ENCODE measurements around the gene DHRS7. TPM values are rescaled to one million over a fixed set of nuclear protein-coding genes. Genes with fewer than 3 reads are reported as not detected.

DHRS7 gene
- 10 to 100 TPM; 30.1 to 41.7 (median 35.2) TPM for total RNA-seq

- peaks cover 49% of the 10 kb centered on the region for H3K4me1 Mint-ChIP-seq (ENCODE audit: low read depth)
- H3K36me3 Mint-ChIP-seq (ENCODE audit: insufficient read depth) = no peaks in the 10 kb centered on the region
- H3K27me3 Mint-ChIP-seq (ENCODE audit: low read depth) = no peaks in the 10 kb centered on the region
- peak; percentile 88 to 90 for ATAC-seq
- no peaks in the 10 kb centered on the region for H3K9me3 Mint-ChIP-seq
- H3K4me3 Mint-ChIP-seq = peak within 1 kb of the TSS; percentile 99
- DNase-seq = peak; percentile 43
Measured at GRCh38 chr14:60164712-60165546, at the start of gene DHRS7. DHRS7 (minus strand) TSS chr14:60165398; CDS start chr14:60165309, 89 bp downstream.

- H3K9me3 Mint-ChIP-seq = no peaks in the 10 kb centered on the region
- peaks cover 3% of the 10 kb centered on the region for H3K27me3 Mint-ChIP-seq (ENCODE audit: low read depth)
- DNase-seq (no peak), ATAC-seq (no peak)
- H3K4me1 Mint-ChIP-seq (ENCODE audit: low read depth) = no peaks in the 10 kb centered on the region
- no peaks in the 10 kb centered on the region for H3K36me3 Mint-ChIP-seq (ENCODE audit: insufficient read depth)
- no peak overlapping the region for H3K4me3 Mint-ChIP-seq
Measured at GRCh38 chr14:60214415-60215126, 49.4 kb upstream of the DHRS7 start.

- Mint-ChIP-seq H3K27me3 (ENCODE audit: low read depth) (peaks cover 5% of the 10 kb centered on the region), H3K36me3 (ENCODE audit: insufficient read depth) (no peaks in the 10 kb centered on the region)
- no peak for ATAC-seq
Measured at GRCh38 chr14:60214003-60214402, 48.8 kb upstream of the DHRS7 start.

GRCh38 chr14:60212503-60213371 lies 47.5 kb upstream of the DHRS7 start:
- peaks cover 5% of the 10 kb centered on the region for H3K27me3 Mint-ChIP-seq (ENCODE audit: low read depth)
- H3K9me3 Mint-ChIP-seq = no peaks in the 10 kb centered on the region
- H3K4me3 Mint-ChIP-seq = no peak overlapping the region
- H3K36me3 Mint-ChIP-seq (ENCODE audit: insufficient read depth) = no peaks in the 10 kb centered on the region
- no peak for DNase-seq
- ATAC-seq = no peak
- no peaks in the 10 kb centered on the region for H3K4me1 Mint-ChIP-seq (ENCODE audit: low read depth)

More at GRCh38 chr14:60214003-60214402, 48.8 kb upstream of the DHRS7 start:
- no peak overlapping the region for H3K4me3 Mint-ChIP-seq
- no peaks in the 10 kb centered on the region for H3K4me1 Mint-ChIP-seq (ENCODE audit: low read depth)
- no peaks in the 10 kb centered on the region for H3K9me3 Mint-ChIP-seq
- DNase-seq = no peak

GRCh38 chr14:60211153-60211552 lies 46.0 kb upstream of the DHRS7 start:
- DNase-seq (no peak), ATAC-seq (no peak)
- Mint-ChIP-seq H3K4me1 (ENCODE audit: low read depth) (peaks cover 3% of the 10 kb centered on the region), H3K36me3 (ENCODE audit: insufficient read depth) (no peaks in the 10 kb centered on the region), H3K9me3 (no peaks in the 10 kb centered on the region), H3K27me3 (ENCODE audit: low read depth) (peaks cover 13% of the 10 kb centered on the region), H3K4me3 (no peak overlapping the region)

GRCh38 chr14:60210703-60211102 lies 45.5 kb upstream of the DHRS7 start:
- DNase-seq (no peak), ATAC-seq (no peak)
- no peaks in the 10 kb centered on the region for H3K36me3 Mint-ChIP-seq (ENCODE audit: insufficient read depth)
- H3K9me3 Mint-ChIP-seq = no peaks in the 10 kb centered on the region
- no peak overlapping the region for H3K4me3 Mint-ChIP-seq
- H3K4me1 Mint-ChIP-seq (ENCODE audit: low read depth) = peaks cover 6% of the 10 kb centered on the region
- peaks cover 16% of the 10 kb centered on the region for H3K27me3 Mint-ChIP-seq (ENCODE audit: low read depth)

GRCh38 chr14:60206837-60207533 lies 41.8 kb upstream of the DHRS7 start:
- peaks cover 17% of the 10 kb centered on the region for H3K4me1 Mint-ChIP-seq (ENCODE audit: low read depth)
- DNase-seq (no peak), ATAC-seq (peak in 1 of 2 donors; percentile 43)
- H3K27me3 Mint-ChIP-seq (ENCODE audit: low read depth) = peaks cover 31% of the 10 kb centered on the region
- H3K36me3 Mint-ChIP-seq (ENCODE audit: insufficient read depth) = no peaks in the 10 kb centered on the region
- no peak overlapping the region for H3K4me3 Mint-ChIP-seq
- H3K9me3 Mint-ChIP-seq = no peaks in the 10 kb centered on the region

- Mint-ChIP-seq H3K27me3 (ENCODE audit: low read depth) (peaks cover 32% of the 10 kb centered on the region), H3K4me3 (no peak overlapping the region), H3K36me3 (ENCODE audit: insufficient read depth) (no peaks in the 10 kb centered on the region), H3K4me1 (ENCODE audit: low read depth) (peaks cover 17% of the 10 kb centered on the region), H3K9me3 (peaks cover 3% of the 10 kb centered on the region)
- ATAC-seq = peak in 1 of 2 donors; percentile 18
- DNase-seq = no peak
Measured at GRCh38 chr14:60206249-60206670, 41.1 kb upstream of the DHRS7 start.

- Mint-ChIP-seq H3K4me3 (no peak overlapping the region), H3K9me3 (peaks cover 6% of the 10 kb centered on the region), H3K4me1 (ENCODE audit: low read depth) (peaks cover 17% of the 10 kb centered on the region), H3K36me3 (ENCODE audit: insufficient read depth) (no peaks in the 10 kb centered on the region), H3K27me3 (ENCODE audit: low read depth) (peaks cover 30% of the 10 kb centered on the region)
- DNase-seq (no peak), ATAC-seq (peak; percentile 34 to 52)
Measured at GRCh38 chr14:60204843-60205774, 39.9 kb upstream of the DHRS7 start.

- peaks cover 36% of the 10 kb centered on the region for H3K27me3 Mint-ChIP-seq (ENCODE audit: low read depth)
- H3K4me1 Mint-ChIP-seq (ENCODE audit: low read depth) = peaks cover 17% of the 10 kb centered on the region
- H3K9me3 Mint-ChIP-seq = peaks cover 14% of the 10 kb centered on the region
- no peak overlapping the region for H3K4me3 Mint-ChIP-seq
- DNase-seq (no peak), ATAC-seq (no peak)
- H3K36me3 Mint-ChIP-seq (ENCODE audit: insufficient read depth) = no peaks in the 10 kb centered on the region
Measured at GRCh38 chr14:60204104-60204842, 39.1 kb upstream of the DHRS7 start.

- H3K4me1 Mint-ChIP-seq (ENCODE audit: low read depth) = peaks cover 7% of the 10 kb centered on the region
- DNase-seq = no peak
- no peaks in the 10 kb centered on the region for H3K36me3 Mint-ChIP-seq (ENCODE audit: insufficient read depth)
- peaks cover 19% of the 10 kb centered on the region for H3K9me3 Mint-ChIP-seq
- H3K27me3 Mint-ChIP-seq (ENCODE audit: low read depth) = peaks cover 21% of the 10 kb centered on the region
- no peak for ATAC-seq
- H3K4me3 Mint-ChIP-seq = no peak overlapping the region
Measured at GRCh38 chr14:60199321-60199720, 34.1 kb upstream of the DHRS7 start.

GRCh38 chr14:60197629-60198303 lies 32.6 kb upstream of the DHRS7 start:
- Mint-ChIP-seq H3K36me3 (ENCODE audit: insufficient read depth) (no peaks in the 10 kb centered on the region), H3K4me1 (ENCODE audit: low read depth) (peaks cover 7% of the 10 kb centered on the region), H3K4me3 (no peak overlapping the region), H3K9me3 (peaks cover 19% of the 10 kb centered on the region), H3K27me3 (ENCODE audit: low read depth) (peaks cover 14% of the 10 kb centered on the region)
- DNase-seq (no peak), ATAC-seq (no peak)
